HG03095 (cell line): ENCODE data around the gene TACR1.
A peak's percentile ranks its signal among the peaks of the same experiment; 100 is the strongest.

Experiments
- ATAC-seq: cut with Tn5 transposase; IDR thresholded peaks from one replicate; pipeline ENCODE4 v1.9.1; 2021; ENCODE audit warnings: moderate library complexity; ENCODE audit not compliant: unreplicated experiment

Gene TACR1

DNA sequence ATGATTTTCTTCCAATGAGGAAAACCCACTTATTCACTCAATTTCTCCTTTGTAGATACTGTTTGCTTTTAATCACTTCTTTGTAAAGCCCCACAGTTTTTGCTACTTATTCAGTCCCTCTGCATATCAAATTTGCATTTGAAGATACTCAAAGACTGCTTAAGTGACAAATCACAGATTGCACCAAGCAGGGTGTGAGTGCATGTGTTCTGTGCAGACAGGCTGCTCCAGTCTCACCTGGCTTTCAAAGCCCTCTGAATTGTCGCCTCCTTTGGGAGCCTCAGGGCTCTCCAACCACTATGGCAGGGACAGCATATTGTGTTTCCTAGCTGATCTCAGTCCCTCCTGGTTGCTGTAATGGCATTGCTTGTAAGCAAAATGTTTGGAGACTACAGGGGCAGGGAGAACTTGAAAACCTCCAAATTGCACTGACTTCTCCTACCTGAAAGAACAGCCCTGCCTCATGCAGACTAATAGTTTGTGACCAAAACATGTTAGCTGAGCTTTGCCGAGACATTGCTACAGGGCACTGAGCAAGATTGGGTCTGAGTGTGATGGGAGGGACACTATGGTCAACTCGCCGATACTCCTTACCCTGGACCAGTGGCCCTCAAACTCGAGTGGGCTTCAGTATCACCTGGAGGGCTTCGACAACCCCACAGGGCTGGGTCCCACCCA, 144.0 kb downstream of the TACR1 start:
- ATAC-seq: no peak

DNA sequence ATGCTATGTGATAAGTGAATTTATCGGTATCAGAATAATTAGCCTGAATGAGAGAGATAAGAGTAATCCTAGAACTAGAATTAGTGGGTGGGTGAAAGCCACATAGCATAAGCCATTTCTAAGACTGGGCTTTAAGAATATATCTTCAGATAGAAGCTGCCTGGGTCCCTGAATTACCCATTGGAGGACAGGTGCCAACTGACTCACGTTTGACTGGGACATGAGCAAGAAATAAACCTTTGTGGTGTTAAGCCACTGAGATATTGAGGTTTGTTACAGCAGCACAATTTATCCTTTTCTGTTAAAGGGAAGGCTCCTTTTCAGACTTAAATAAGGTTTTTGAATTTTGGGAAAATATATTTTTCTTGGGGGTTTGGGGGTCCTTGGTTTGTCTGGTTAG, 145.0 kb downstream of the TACR1 start:
- no peak for ATAC-seq

DNA sequence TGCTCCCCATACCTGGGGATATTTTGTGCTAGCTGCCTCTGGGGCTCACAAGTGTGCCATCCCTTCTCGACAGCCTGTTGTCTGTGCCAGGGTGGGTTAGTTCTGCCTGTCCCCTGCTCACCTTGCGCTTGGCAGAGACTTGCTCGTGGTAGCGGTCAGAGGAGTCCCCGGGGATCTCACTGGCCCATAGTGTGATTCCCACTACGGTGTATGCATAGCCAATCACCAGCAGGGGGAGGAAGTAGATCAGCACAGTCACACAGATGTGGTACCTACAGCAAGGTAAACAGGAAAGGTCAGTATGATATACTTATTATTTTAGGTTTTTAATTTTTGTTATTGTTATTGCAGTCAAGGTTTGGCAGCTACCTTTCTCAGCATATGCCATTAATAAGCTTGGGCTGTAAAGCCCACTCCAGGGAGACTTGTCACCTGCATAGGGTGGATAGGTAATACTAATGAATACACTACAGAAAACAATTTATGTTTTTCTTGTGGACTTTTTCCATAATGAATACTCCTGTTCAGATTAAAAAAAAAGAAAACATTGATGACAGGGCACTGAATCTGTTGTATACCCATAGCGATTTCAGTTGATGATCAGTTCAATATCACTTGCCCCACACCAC, 145.7 kb downstream of the TACR1 start:
- peak; percentile 64 for ATAC-seq

- ATAC-seq: no peak
Measured at GRCh38 chr2:75047992-75048625, 151.2 kb downstream of the TACR1 start.

- ATAC-seq: no peak
Measured at GRCh38 chr2:75047189-75047991, 151.9 kb downstream of the TACR1 start.

DNA sequence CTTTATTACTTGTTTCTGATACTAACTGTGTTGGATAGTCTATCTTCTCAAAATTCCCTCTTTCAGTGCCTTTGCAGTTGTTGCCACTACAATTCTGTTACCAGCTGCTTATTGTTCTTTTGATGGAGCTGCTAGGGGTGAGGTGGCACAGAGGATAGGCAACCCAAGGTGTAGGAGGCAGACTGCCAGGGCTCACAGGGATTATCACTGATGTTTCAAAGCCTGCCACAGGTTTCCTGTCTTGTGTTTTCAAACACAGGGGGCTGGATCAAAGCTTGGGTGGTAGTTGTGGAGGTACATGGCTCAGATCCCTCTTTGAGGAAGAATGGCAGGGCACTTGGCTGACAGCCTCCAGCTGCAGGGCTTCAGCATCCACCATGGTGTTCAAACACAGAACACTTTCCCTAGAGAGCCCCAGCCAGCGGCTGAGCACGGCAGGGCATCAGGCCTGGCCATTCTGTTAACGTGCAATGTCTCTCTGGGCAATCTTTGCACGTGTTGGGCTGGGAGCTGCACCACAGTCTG, 153.7 kb downstream of the TACR1 start:
- ATAC-seq: no peak

GRCh38 chr2:75044291-75044690, 155.0 kb downstream of the TACR1 start:
- no peak for ATAC-seq

- no peak for ATAC-seq
Measured at GRCh38 chr2:75042823-75043222, 156.5 kb downstream of the TACR1 start.

- no peak for ATAC-seq
Measured at GRCh38 chr2:75041731-75042600, 157.4 kb downstream of the TACR1 start.

DNA sequence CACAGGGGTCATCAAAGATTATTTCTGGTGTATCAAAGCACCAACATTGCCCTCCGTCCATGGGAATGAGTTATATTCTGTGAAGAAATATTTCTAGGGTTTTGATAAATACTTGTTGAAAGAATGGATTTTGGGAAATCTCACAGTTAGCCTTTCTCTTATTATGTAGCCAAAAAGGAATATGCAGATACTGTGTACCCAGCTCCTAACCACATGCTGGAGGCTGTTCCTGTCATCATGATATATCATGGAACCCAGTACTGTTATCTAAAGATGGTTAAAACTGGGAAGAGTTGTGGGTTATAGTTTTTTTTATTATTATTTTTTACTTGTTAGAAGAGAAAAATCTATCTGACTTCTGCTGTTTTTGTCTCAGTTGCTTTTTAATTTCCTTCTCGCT, 158.1 kb downstream of the TACR1 start:
- ATAC-seq: no peak

- ATAC-seq: no peak
Measured at GRCh38 chr2:75035444-75036353, 163.6 kb downstream of the TACR1 start.

DNA sequence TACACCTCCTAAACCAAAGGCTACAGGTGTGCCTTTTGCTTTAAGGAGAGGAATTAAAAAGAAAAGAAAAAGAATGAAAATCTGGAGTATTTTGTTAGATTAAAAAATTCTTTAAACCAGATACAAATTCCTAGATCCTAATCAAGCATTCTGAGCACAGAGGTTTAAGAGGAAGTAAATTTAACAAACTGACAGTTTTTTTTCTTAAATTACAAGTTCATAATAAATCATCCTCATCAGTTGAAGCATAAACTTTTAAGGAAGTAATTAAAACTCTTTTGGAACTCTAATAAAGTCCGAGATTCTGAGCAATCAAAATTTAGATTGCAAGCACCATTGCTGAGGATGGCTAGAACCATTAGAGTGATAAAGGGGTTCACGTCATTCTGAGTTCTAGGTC, 165.8 kb downstream of the TACR1 start:
- no peak for ATAC-seq

- no peak for ATAC-seq
Measured at GRCh38 chr2:75031906-75032803, 167.2 kb downstream of the TACR1 start.

- no peak for ATAC-seq
Measured at GRCh38 chr2:75031171-75031570, 168.1 kb downstream of the TACR1 start.

GRCh38 chr2:75030218-75031009, 168.9 kb downstream of the TACR1 start:
- no peak for ATAC-seq

GRCh38 chr2:75027886-75028285, 171.4 kb downstream of the TACR1 start:
- no peak for ATAC-seq

- ATAC-seq: no peak
Measured at GRCh38 chr2:75025633-75026380, 173.5 kb downstream of the TACR1 start.
